GM20000 (cell line): Measurements from ENCODE around the gene NFATC3.

Experiments
- DNase-seq: peaks from one replicate; pipeline ENCODE4 v3.0.0; 2012; ENCODE audit warnings: low spot score
- CTCF ChIP-seq: IDR thresholded peaks from 2 replicates; pipeline ENCODE4 v1.5.1; 2012; ENCODE audit warnings: mild to moderate bottlenecking, control low read depth; ENCODE audit errors: extremely low read depth, missing control alignments

NFATC3 gene

GRCh38 chr16:68265078-68265920 lies 180.1 kb downstream of the NFATC3 start:
- no peak for TF ChIP-seq CTCF
- peak; percentile 59 for DNase-seq

DNA sequence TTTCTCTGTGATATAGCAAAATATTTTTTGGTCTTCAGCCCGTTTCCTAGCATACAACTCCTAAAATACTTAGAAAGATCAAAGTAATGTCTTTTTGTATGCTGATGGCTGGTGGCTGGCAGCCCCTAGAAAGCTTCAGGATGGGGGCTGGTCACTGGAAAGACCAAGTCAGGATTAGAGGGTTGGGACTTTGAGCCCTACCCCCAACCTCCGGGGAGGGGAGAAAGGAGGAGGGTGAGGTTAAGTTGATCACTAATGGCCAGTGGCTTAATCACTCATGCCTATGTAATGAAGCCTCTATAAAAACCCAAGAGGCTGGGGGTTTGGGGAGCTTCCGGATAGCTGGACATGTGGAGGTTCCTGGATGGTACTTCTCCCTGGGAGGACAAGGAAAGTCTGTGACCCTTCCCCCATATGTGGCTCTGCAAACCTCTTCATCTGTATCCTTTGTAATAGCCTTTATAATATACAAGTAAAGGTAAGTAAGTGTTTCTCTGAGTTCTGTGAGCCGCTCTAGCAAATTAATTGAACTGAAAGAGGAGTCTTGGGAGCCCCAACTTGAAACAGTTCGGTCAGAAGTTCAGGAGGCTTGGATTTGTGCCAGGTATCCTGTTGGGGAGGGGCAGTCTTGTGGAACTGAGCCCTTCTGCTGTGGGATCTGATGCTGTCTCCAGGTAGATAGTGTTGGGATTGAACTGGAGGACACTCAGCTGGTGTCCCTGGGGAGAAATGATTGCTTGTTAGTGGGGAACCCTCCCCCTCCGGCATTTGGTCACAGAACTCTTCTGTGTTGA lies 182.6 kb downstream of the NFATC3 start:
- no peak for DNase-seq
- TF ChIP-seq CTCF = no peak

DNA sequence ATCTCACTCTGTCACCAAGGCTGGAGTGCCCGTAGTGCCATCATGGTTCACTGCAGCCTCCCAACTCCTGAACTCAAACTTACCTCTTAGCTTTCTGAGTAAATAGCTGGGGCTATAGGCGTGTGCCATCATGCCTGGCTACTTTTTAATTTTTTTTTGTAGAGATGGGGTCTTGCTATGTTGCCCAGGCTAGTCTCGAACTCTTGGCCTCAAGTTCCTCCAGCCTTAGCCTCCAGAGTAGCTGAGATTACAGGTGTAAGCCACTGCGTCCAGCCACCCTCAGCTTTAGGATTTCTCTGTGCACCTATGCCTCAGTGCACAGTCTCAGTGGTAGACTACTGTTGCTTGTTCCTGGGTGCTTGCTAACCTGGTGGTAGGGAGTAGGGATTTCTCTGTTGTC lies 184.6 kb downstream of the NFATC3 start:
- DNase-seq = no peak
- no peak for TF ChIP-seq CTCF

DNA sequence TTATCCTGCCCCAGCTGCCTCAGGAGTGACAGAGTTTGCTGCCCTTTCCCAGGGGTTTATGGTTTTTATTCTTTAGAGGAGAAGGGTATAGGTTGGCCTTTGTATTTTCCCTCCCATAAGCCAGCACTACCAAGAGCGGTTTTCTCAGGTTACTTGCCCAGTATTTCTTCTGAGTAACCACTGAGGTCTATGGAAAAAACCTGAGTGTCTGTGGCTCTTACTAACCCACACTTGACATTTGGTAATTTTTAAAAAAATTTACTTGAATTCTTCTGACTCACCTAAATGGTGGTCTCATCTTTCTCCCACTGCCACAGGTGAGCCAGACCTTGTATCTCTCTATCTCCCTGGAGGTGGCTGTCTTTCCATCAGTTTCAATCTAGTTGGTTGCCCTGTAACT lies 185.2 kb downstream of the NFATC3 start:
- no peak for TF ChIP-seq CTCF

DNA sequence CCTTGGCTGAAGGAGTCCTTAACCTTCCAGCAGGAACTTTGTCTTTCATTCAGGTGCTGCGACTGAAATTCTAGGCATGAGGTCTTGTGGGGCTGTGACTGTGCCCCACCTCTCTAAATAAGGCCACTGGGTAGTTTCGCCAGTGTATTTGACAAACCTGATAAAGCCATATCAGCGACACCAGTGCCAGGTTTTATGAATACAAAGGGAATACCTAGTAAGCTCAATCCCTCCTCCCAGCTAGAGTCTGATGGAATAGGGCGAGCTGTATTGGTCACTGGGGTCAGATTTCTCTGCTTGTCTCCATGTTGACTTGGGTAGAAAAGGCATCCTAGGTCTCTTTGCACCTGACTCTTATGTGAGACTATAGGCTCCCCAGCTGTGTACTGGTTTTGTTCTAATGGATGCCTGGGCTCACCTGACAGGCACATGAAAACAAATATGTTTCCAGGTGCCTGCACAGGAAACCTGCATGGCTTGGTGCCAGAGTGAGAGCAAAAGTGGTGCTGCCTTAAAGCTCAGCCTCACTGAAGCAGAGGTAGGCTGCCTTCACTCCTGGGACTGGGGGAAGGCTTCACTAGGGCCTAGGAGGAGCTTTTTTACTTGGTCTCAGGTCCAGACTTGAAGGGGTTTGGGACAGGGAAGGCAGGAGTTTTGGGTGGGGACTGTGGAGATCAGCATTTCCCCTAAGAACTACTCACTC lies 187.5 kb downstream of the NFATC3 start:
- TF ChIP-seq CTCF = no peak
- no peak for DNase-seq

More for the DNA sequence above, 185.2 kb downstream of the NFATC3 start:
- no peak for DNase-seq

GRCh38 chr16:68273459-68273858 lies 188.3 kb downstream of the NFATC3 start:
- TF ChIP-seq CTCF = no peak
- DNase-seq = no peak
